ENCODE measurements around the gene GNB2.

GRCh38 chr7:100679129-100679926, 5.8 kb downstream of the GNB2 start:
- no peak for TF ChIP-seq CTCF (IDR thresholded peaks at IDR 0.05)
- no peak for TF ChIP-seq POLR2A (IDR thresholded peaks at IDR 0.05)

All from testis (tissue), 2 donors.